ENCODE results near the gene TPCN1.

The TPCN1 gene

GRCh38 chr12:113326775-113327395 is 105.6 kb downstream of the TPCN1 start:
- no peak for TF ChIP-seq CTCF (IDR thresholded peaks at IDR 0.05; ENCODE audit: low read depth, low read length, missing control alignments)
- no peak for DNase-seq (ENCODE audit: low read depth)
- no peak overlapping the region for H3K4me3 ChIP-seq (ENCODE audit: low read depth, low read length)

- no peak for TF ChIP-seq CTCF (IDR thresholded peaks at IDR 0.05; ENCODE audit: low read depth, low read length, missing control alignments)
- no peak for DNase-seq (ENCODE audit: low read depth)
- no peak overlapping the region for H3K4me3 ChIP-seq (ENCODE audit: low read depth, low read length)
These were observed 107.2 kb downstream of the TPCN1 start for GRCh38 chr12:113328368-113328889.

- H3K4me3 ChIP-seq (ENCODE audit: low read depth, low read length), result no peak overlapping the region
- TF ChIP-seq CTCF (IDR thresholded peaks at IDR 0.05; ENCODE audit: low read depth, low read length, missing control alignments), result no peak
- no peak for DNase-seq (ENCODE audit: low read depth)
These were observed 107.9 kb downstream of the TPCN1 start for GRCh38 chr12:113329022-113329790.

- H3K4me3 ChIP-seq (ENCODE audit: low read depth, low read length), result no peak overlapping the region
- DNase-seq (ENCODE audit: low read depth), result no peak
- TF ChIP-seq CTCF (IDR thresholded peaks at IDR 0.05; ENCODE audit: low read depth, low read length, missing control alignments), result no peak
These were observed 108.6 kb downstream of the TPCN1 start for GRCh38 chr12:113329791-113330417.

GRCh38 chr12:113330505-113330904 is 109.2 kb downstream of the TPCN1 start:
- DNase-seq (ENCODE audit: low read depth), result no peak
- no peak for TF ChIP-seq CTCF (IDR thresholded peaks at IDR 0.05; ENCODE audit: low read depth, low read length, missing control alignments)
- no peak overlapping the region for H3K4me3 ChIP-seq (ENCODE audit: low read depth, low read length)

- no peak overlapping the region for H3K4me3 ChIP-seq (ENCODE audit: low read depth, low read length)
- no peak for DNase-seq (ENCODE audit: low read depth)
- TF ChIP-seq CTCF (IDR thresholded peaks at IDR 0.05; ENCODE audit: low read depth, low read length, missing control alignments), result no peak
These were observed 111.6 kb downstream of the TPCN1 start for GRCh38 chr12:113332688-113333417.

Measured in GM12864 (cell line).